Peyer's patch (tissue), 4 donors: Measurements from ENCODE around the gene FOXQ1. TPM values are rescaled to one million over a fixed set of nuclear protein-coding genes. Genes with fewer than 3 reads are reported as not detected.

Source experiments
- DNase-seq, 3 donors: peaks; one replicate each; pipeline ENCODE4 v3.0.0-alpha.2; 2017 to 2019
- H3K27ac ChIP-seq, 4 donors: fragments of 200-600 bp; sonication (generic); one replicate each; pipeline ENCODE4 v1.5.1; 2016 to 2019
- H3K27me3 ChIP-seq, 2 donors: fragments of 200-600 bp; sonication (generic); one replicate each; pipeline ENCODE4 v1.5.1; 2019
- H3K36me3 ChIP-seq, 3 donors: fragments of 200-600 bp; sonication (generic); one replicate each; pipeline ENCODE4 v1.5.1; 2016 to 2019
- H3K4me1 ChIP-seq, 4 donors: fragments of 200-600 bp; sonication (generic); one replicate each; pipeline ENCODE4 v1.5.1; 2016 to 2019
- H3K4me3 ChIP-seq, 4 donors: fragments of 200-600 bp; sonication (generic); 1 replicate in 3 of 4; 2 replicates in 1 of 4; pipeline ENCODE4 v1.5.1; 2016 to 2019; ENCODE audit warnings: mild to moderate bottlenecking in 1 of 4
- H3K9me3 ChIP-seq, 4 donors: fragments of 200-600 bp; sonication (generic); one replicate each; pipeline ENCODE4 v1.5.1; 2016 to 2019; ENCODE audit warnings: mild to moderate bottlenecking in 1 of 4
- POLR2A ChIP-seq, 2 donors: fragments of 450-650 bp; IDR thresholded peaks; one replicate each; pipeline ENCODE4 v1.5.1; 2017; ENCODE audit warnings: antibody characterized with exemption in 2 of 2, mild to moderate bottlenecking in 2 of 2, moderate library complexity in 2 of 2
- total RNA-seq, 4 donors: library from RNA; depleted of rRNA; stranded (reverse); fragments of >200 nt; gene quantifications; one replicate each; pipeline ENCODE4 v1.1.0, GENCODE V29; 2016
- TF ChIP-seq, protein P1 (sequence below), 6 experiments: fragments of 450-650 bp in 4 of 6; fragments of 200-600 bp in 2 of 6; sonication (generic) in 1 of 6; IDR thresholded peaks; one replicate each; pipeline ENCODE4 v1.5.1; 2017 to 2019; ENCODE audit warnings: antibody characterized with exemption in 6 of 6, mild to moderate bottlenecking in 3 of 6, moderate library complexity in 1 of 6

FOXQ1 gene
- total RNA-seq, 4 donors from 2014 or later, result not detected

DNA sequence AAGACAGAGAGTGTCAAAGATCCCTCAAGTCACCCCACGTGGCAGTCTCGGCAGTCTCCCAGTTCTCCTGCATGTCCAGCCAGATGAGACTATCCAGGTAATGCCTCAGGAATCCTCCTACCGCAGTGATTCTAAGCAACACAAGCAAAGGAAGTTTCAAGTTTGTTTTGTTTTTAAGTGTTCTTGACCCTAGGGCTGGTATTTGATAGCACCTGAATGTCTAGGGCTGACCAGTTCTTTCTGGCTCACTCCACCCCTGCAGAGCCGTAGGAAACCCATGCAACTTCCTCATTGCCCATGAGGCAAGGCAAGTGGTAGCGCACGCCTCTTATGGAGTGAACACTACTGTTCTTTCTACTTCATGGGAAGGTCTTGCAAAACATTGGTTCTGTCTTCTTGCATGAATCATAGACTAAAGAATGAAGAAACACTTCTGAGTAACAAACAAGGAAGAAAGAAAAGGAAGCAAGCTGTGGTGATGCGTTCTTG lies 24.8 kb upstream of the FOXQ1 start:
- no peak for TF ChIP-seq POLR2A (IDR thresholded peaks at IDR 0.05)
- TF ChIP-seq, protein P1, sequence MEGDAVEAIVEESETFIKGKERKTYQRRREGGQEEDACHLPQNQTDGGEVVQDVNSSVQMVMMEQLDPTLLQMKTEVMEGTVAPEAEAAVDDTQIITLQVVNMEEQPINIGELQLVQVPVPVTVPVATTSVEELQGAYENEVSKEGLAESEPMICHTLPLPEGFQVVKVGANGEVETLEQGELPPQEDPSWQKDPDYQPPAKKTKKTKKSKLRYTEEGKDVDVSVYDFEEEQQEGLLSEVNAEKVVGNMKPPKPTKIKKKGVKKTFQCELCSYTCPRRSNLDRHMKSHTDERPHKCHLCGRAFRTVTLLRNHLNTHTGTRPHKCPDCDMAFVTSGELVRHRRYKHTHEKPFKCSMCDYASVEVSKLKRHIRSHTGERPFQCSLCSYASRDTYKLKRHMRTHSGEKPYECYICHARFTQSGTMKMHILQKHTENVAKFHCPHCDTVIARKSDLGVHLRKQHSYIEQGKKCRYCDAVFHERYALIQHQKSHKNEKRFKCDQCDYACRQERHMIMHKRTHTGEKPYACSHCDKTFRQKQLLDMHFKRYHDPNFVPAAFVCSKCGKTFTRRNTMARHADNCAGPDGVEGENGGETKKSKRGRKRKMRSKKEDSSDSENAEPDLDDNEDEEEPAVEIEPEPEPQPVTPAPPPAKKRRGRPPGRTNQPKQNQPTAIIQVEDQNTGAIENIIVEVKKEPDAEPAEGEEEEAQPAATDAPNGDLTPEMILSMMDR (IDR thresholded peaks at IDR 0.05), result no peak
- H3K4me1 ChIP-seq, result no peaks in the 10 kb centered on the region
- H3K9me3 ChIP-seq, result no peaks in the 10 kb centered on the region
- H3K36me3 ChIP-seq, result no peaks in the 10 kb centered on the region
- H3K4me3 ChIP-seq, result no peak overlapping the region
- no peaks in the 10 kb centered on the region for H3K27me3 ChIP-seq
- DNase-seq, result no peak
- H3K27ac ChIP-seq, result no peak overlapping the region

GRCh38 chr6:1290086-1290485 lies 21.8 kb upstream of the FOXQ1 start:
- Histone ChIP-seq H3K27me3 (no peaks in the 10 kb centered on the region), H3K4me3 (no peak overlapping the region), H3K9me3 (no peaks in the 10 kb centered on the region), H3K4me1 (no peaks in the 10 kb centered on the region), H3K36me3 (no peaks in the 10 kb centered on the region), H3K27ac (no peak overlapping the region)
- DNase-seq, result no peak
- no peak for TF ChIP-seq POLR2A (IDR thresholded peaks at IDR 0.05)
- TF ChIP-seq, protein P1 (IDR thresholded peaks at IDR 0.05), result no peak

DNA sequence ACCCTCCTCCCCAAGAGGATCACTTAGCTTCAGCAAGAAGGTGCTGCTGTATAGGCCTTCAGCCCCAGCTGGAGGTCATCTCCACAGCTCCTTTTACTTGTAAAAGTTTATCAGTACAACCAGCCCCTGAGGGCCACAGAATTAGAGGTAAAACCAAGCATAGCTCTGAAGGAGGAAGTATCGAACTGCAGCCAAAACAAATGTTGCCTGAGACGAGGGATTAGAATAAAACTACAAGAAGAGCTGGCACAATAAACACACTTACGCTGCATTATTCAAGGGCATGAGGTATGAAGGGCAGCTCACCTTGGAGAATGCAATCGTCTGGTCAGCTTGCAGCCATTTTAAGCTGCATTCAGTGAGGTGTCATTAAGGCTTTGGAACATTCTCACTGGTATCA lies 21.1 kb upstream of the FOXQ1 start:
- H3K27ac ChIP-seq, result no peak overlapping the region
- TF ChIP-seq POLR2A (IDR thresholded peaks at IDR 0.05), result no peak
- TF ChIP-seq, protein P1 (IDR thresholded peaks at IDR 0.05), result no peak
- H3K4me1 ChIP-seq, result no peaks in the 10 kb centered on the region
- no peaks in the 10 kb centered on the region for H3K36me3 ChIP-seq
- no peak for DNase-seq
- H3K9me3 ChIP-seq, result no peaks in the 10 kb centered on the region
- no peaks in the 10 kb centered on the region for H3K27me3 ChIP-seq
- no peak overlapping the region for H3K4me3 ChIP-seq

GRCh38 chr6:1291381-1291780 lies 20.5 kb upstream of the FOXQ1 start:
- no peak overlapping the region for H3K4me3 ChIP-seq
- no peak for DNase-seq
- no peak for TF ChIP-seq POLR2A (IDR thresholded peaks at IDR 0.05)
- TF ChIP-seq, protein P1 (IDR thresholded peaks at IDR 0.05), result no peak

DNA sequence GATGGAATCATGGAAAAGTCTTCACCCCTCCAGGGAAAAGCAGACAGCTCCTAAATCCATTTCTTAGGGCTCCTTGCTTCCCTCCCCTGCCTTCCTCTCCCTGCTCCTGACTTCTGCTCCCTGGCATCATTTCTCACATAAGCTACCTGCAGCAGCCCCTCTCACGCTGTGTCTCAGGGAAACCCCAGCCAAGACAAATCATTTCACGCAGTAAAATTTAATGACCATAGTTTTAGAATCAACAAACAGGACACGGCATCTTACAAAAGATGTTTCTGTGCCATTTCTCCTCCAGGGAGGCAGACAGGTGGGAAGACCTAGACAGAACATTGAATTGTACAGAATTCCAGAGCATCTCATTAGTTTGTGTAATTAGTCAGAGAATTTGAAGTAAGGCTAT lies 16.5 kb upstream of the FOXQ1 start:
- H3K36me3 ChIP-seq, result no peaks in the 10 kb centered on the region
- no peak overlapping the region for H3K4me3 ChIP-seq
- DNase-seq, result no peak
- TF ChIP-seq POLR2A (IDR thresholded peaks at IDR 0.05), result no peak
- TF ChIP-seq, protein P1 (IDR thresholded peaks at IDR 0.05), result no peak
- no peak overlapping the region for H3K27ac ChIP-seq
- no peaks in the 10 kb centered on the region for H3K9me3 ChIP-seq
- no peaks in the 10 kb centered on the region for H3K4me1 ChIP-seq
- H3K27me3 ChIP-seq, result no peaks in the 10 kb centered on the region

More at GRCh38 chr6:1291381-1291780, 20.5 kb upstream of the FOXQ1 start:
- H3K27me3 ChIP-seq, result no peaks in the 10 kb centered on the region
- no peaks in the 10 kb centered on the region for H3K9me3 ChIP-seq
- H3K27ac ChIP-seq, result no peak overlapping the region
- H3K36me3 ChIP-seq, result no peaks in the 10 kb centered on the region
- no peaks in the 10 kb centered on the region for H3K4me1 ChIP-seq

GRCh38 chr6:1296079-1296478 lies 15.8 kb upstream of the FOXQ1 start:
- no peaks in the 10 kb centered on the region for H3K36me3 ChIP-seq
- no peak for TF ChIP-seq POLR2A (IDR thresholded peaks at IDR 0.05)
- TF ChIP-seq, protein P1 (IDR thresholded peaks at IDR 0.05), result no peak
- no peaks in the 10 kb centered on the region for H3K4me1 ChIP-seq
- H3K27me3 ChIP-seq, result no peaks in the 10 kb centered on the region
- H3K4me3 ChIP-seq, result no peak overlapping the region
- DNase-seq, result no peak
- no peaks in the 10 kb centered on the region for H3K9me3 ChIP-seq
- no peak overlapping the region for H3K27ac ChIP-seq
